Heart left ventricle (tissue), 16 donors: Measurements from ENCODE around the gene ZNF106. TPM values are rescaled to one million over a fixed set of nuclear protein-coding genes. Genes with fewer than 3 reads are reported as not detected.

Experiments used
- ATAC-seq, 4 donors: fragments of 200-7000 bp; cut with Tn5 transposase; one replicate each; pipeline ENCODE4 v1.9.1; 2020 to 2022; ENCODE audit warnings: moderate library complexity in 4 of 4, mild to moderate bottlenecking in 3 of 4, moderate number of reproducible peaks in 1 of 4
- DNase-seq, 5 donors: peaks; one replicate each; pipeline ENCODE4 v3.0.0-alpha.2; 2020
- H3K27ac ChIP-seq, 12 donors: fragments of 200-600 bp; sonication (generic) in 4 of 12; one replicate each; pipeline versions ENCODE4 v1.5.0 to v1.8.0; 2016 to 2022; ENCODE audit warnings: mild to moderate bottlenecking in 2 of 12
- H3K27me3 ChIP-seq, 9 donors: fragments of 200-600 bp; sonication (generic) in 2 of 9; one replicate each; pipeline versions ENCODE4 v1.5.1 to v1.8.0; 2016 to 2022; ENCODE audit warnings: mild to moderate bottlenecking in 3 of 9
- H3K36me3 ChIP-seq, 9 donors: fragments of 200-600 bp; sonication (generic) in 2 of 9; one replicate each; pipeline versions ENCODE4 v1.5.0 to v1.8.0; 2018 to 2022; ENCODE audit warnings: mild to moderate bottlenecking in 2 of 9
- H3K4me1 ChIP-seq, 12 donors: fragments of 200-600 bp; sonication (generic) in 4 of 12; one replicate each; pipeline versions ENCODE4 v1.5.0 to v1.8.0; 2016 to 2022; ENCODE audit warnings: mild to moderate bottlenecking in 3 of 12
- H3K4me3 ChIP-seq, 12 donors: fragments of 200-600 bp; sonication (generic) in 4 of 12; one replicate each; pipeline versions ENCODE4 v1.5.0 to v1.8.0; 2017 to 2022; ENCODE audit warnings: mild to moderate bottlenecking in 9 of 12, moderate library complexity in 4 of 12
- H3K9me3 ChIP-seq, 12 donors: fragments of 200-600 bp; sonication (generic) in 4 of 12; one replicate each; pipeline versions ENCODE4 v1.5.0 to v1.8.0; 2016 to 2022; ENCODE audit warnings: mild to moderate bottlenecking in 1 of 12
- CTCF ChIP-seq, 12 donors: fragments of 200-600 bp; sonication (generic) in 4 of 12; IDR thresholded peaks; one replicate each; pipeline versions ENCODE4 v1.5.0 to v1.8.0; 2018 to 2022; ENCODE audit warnings: antibody characterized with exemption in 12 of 12, mild to moderate bottlenecking in 5 of 12
- POLR2A ChIP-seq, 2 donors: fragments of 450-650 bp; IDR thresholded peaks; one replicate each; pipeline ENCODE4 v1.6.1; 2017; ENCODE audit warnings: antibody characterized with exemption in 2 of 2, mild to moderate bottlenecking in 2 of 2, moderate library complexity in 2 of 2
- WGBS, 4 donors: extraction: QIAGEN DNeasy Blood & Tissue Kit in 2 of 4; methylation state at CpG; one replicate each; pipeline versions ENCODE4 v1.1.5 to v1.1.7; 2013 to 2018; 5-methylcytosine and 5-hydroxymethylcytosine counted together
- intact Hi-C, 10 donors: fragments of 100-400 bp; cut with DNase I; formaldehyde crosslinking; loops; one replicate each; pipeline versions ENCODE4 v1.11.1 to v1.14.2; 2022
- polyA plus RNA-seq, 2 donors: library from polyadenylated mRNA; stranded (reverse); fragments of 200-250 nt; gene quantifications; one replicate each; pipeline ENCODE4 v1.2.3, GENCODE V29; 2013
- total RNA-seq, 9 donors: library from RNA; depleted of rRNA in 2 of 9; stranded (reverse); fragments of >200 nt in 2 of 9; fragmentation: NEBNext Ultra II Directional in 3 of 9; extraction: Animal tissue kit (Norgen Biotek cat#: 25700) in 3 of 9; gene quantifications; one replicate each; pipeline versions ENCODE4 v1.1.0 to v1.2.4, GENCODE V29; 2016 to 2023
- donor health status: ischemic (EF 13 %, LVEDD 7.1; RV severe dilation, severe dysfunction).
- donor health status: healthy with polysubstance abuse.
- donor health status: DM: no; HTN: yes; CAD: no.
- donor health status: DM: no; HTN: no; CAD: no.
- donor health status: ischemic (EF 25% LVEDD 6.9; RV normal size, moderate dysfunction).
- donor health status: ischemic (EF 25% LVEDD 5.7; RV mildly dilated, moderate dysfunction).
- donor health status: healthy.
- donor health status: DM: yes; HTN: yes; CAD: no.
- donor health status: ischemic (EF 35%, LVEDD 5.7; RV mildly dilated, moderate dysfunction).
- donor health status: nonischemic (EF 11% LVEDD 7.7; RV severe dilation, severe dysfunction).
- donor health status: DM: yes; HTN: yes; CAD: no.
- donor health status: PGD.
- donor health status: ischemic (EF 29% LVEDD 5.4; RV normal size, mild dysfunction).
- donor health status: nonischemic (EF 23%, LVEDD 6.1; RV moderate dilation, normal function).

The ZNF106 gene
- total and polyA plus RNA-seq, 11 donors: 135 to 999 (median 705) TPM

- Histone ChIP-seq H3K27me3 (no peaks in the 10 kb centered on the region), H3K9me3 (no peaks in the 10 kb centered on the region), H3K36me3 (peaks cover 0 to 13% (median 0%) of the 10 kb centered on the region in 9 donors), H3K4me1 (peaks cover 0 to 14% (median 0%) of the 10 kb centered on the region in 12 donors), H3K27ac (no peak overlapping the region), H3K4me3 (no peak overlapping the region)
- DNase-seq (no peak), ATAC-seq (no peak)
- intact Hi-C loops: no loop called here
- TF ChIP-seq POLR2A (IDR thresholded peaks at IDR 0.05): no peak
- no peak for TF ChIP-seq CTCF (IDR thresholded peaks at IDR 0.05)
Measured at GRCh38 chr15:42363942-42364341, 127.0 kb downstream of the ZNF106 start.

GRCh38 chr15:42363487-42363886 is 127.5 kb downstream of the ZNF106 start:
- Histone ChIP-seq H3K36me3 (peaks cover 0 to 13% (median 0%) of the 10 kb centered on the region in 9 donors), H3K9me3 (no peaks in the 10 kb centered on the region), H3K4me3 (no peak overlapping the region), H3K4me1 (peaks cover 0 to 14% (median 0%) of the 10 kb centered on the region in 12 donors), H3K27ac (no peak overlapping the region), H3K27me3 (no peaks in the 10 kb centered on the region)
- no peak for ATAC-seq
- intact Hi-C loops: no loop called here
- WGBS, 4 donors: 71 to 78% (median 75%) methylated on average over 3 of the region's 3 CpGs
- DNase-seq: no peak
- no peak for TF ChIP-seq CTCF (IDR thresholded peaks at IDR 0.05)

Other genes with a start within 250 kb of the ZNF106 start
- 10 to 100 TPM in 7 of 9 donors, 1 to 10 TPM in 2; 8.8 to 30.2 (median 17.4) TPM for gene GANC, start 217.9 kb downstream of the ZNF106 start, total RNA-seq
- gene GANC, start 217.9 kb downstream of the ZNF106 start, polyA plus RNA-seq: 1 to 10 TPM; 6.8 to 8.4 TPM
- 10 to 100 TPM; 17.2 to 30.8 (median 19.9) TPM for gene TMEM87A, start 217.7 kb downstream of the ZNF106 start, total RNA-seq
- gene TMEM87A, start 217.7 kb downstream of the ZNF106 start, polyA plus RNA-seq: 10 to 100 TPM in 1 of 2 donors, 1 to 10 TPM in 1; 9.3 to 23.0 TPM
- gene CAPN3, start 131.6 kb downstream of the ZNF106 start, total RNA-seq: 10 to 100 TPM in 1 of 9 donors, 1 to 10 TPM in 8; 1.3 to 12.2 (median 7.3) TPM
- gene CAPN3, start 131.6 kb downstream of the ZNF106 start, polyA plus RNA-seq: 1 to 10 TPM; 2.0 to 9.9 TPM
- gene SNAP23, start 4.5 kb upstream of the ZNF106 start, total RNA-seq: 10 to 100 TPM; 29.9 to 74.8 (median 43.3) TPM
- 10 to 100 TPM; 28.6 to 37.6 TPM for gene SNAP23, start 4.5 kb upstream of the ZNF106 start, polyA plus RNA-seq
- 10 to 100 TPM; 10.6 to 25.9 (median 20.0) TPM for gene LRRC57, start 57.7 kb upstream of the ZNF106 start, total RNA-seq
- 10 to 100 TPM in 1 of 2 donors, 1 to 10 TPM in 1; 5.2 to 13.7 TPM for gene LRRC57, start 57.7 kb upstream of the ZNF106 start, polyA plus RNA-seq
- gene HAUS2, start 57.7 kb upstream of the ZNF106 start, total RNA-seq: 10 to 100 TPM; 10.5 to 27.8 (median 13.7) TPM
- 10 to 100 TPM in 1 of 2 donors, 1 to 10 TPM in 1; 8.6 to 18.9 TPM for gene HAUS2, start 57.7 kb upstream of the ZNF106 start, polyA plus RNA-seq
- gene STARD9, start 84.5 kb upstream of the ZNF106 start, total RNA-seq: 10 to 100 TPM in 1 of 9 donors, 1 to 10 TPM in 8; 4.3 to 10.3 (median 8.0) TPM
- gene STARD9, start 84.5 kb upstream of the ZNF106 start, polyA plus RNA-seq: 10 to 100 TPM in 1 of 2 donors, 1 to 10 TPM in 1; 3.7 to 11.1 TPM
- gene CDAN1, start 246.0 kb upstream of the ZNF106 start, total RNA-seq: 1 to 10 TPM; 4.4 to 6.9 (median 5.9) TPM
- 1 to 10 TPM; 4.3 to 5.6 TPM for gene CDAN1, start 246.0 kb upstream of the ZNF106 start, polyA plus RNA-seq